GM12892 (cell line): Measurements from ENCODE around the gene GALNT16.
"Not testable (repeated sequence)": the region's sequence is repeated elsewhere in the genome, so short reads cannot be mapped to it uniquely, and the experiment has no call there.

ENCODE experiments used
- DNase-seq: peaks from one replicate; pipeline ENCODE4 v3.0.0; 2011; ENCODE audit not compliant: insufficient read length
- FAIRE-seq: peaks from 2 replicates; lab custom pipeline; 2011; peaks lifted over from hg19 to GRCh38; lab: Jason Lieb, UNC
- POLR2A ChIP-seq: IDR thresholded peaks from 2 replicates; pipeline ENCODE4 v1.6.1; 2011; ENCODE audit warnings: low read depth, low read length, control low read depth
- POLR2AphosphoS5 ChIP-seq: IDR thresholded peaks from 2 replicates; pipeline ENCODE4 v1.6.1; 2011; ENCODE audit warnings: low read depth, low read length, control low read depth
- TAF1 ChIP-seq: IDR thresholded peaks from 2 replicates; pipeline ENCODE4 v1.6.1; 2011; ENCODE audit warnings: low read depth, mild to moderate bottlenecking, control low read depth, low read length, borderline replicate concordance

GALNT16 gene

GRCh38 chr14:69275331-69275730 lies 15.4 kb downstream of the GALNT16 start:
- TF ChIP-seq POLR2A (no peak), TAF1 (no peak), POLR2AphosphoS5 (no peak)
- DNase-seq (no peak), FAIRE-seq (no peak)

GRCh38 chr14:69277356-69277755 lies 17.4 kb downstream of the GALNT16 start:
- FAIRE-seq, DNase-seq: not testable (repeated sequence)

- FAIRE-seq: peak; percentile 24
- TF ChIP-seq POLR2AphosphoS5 (no peak), POLR2A (no peak), TAF1 (no peak)
- no peak for DNase-seq
Observed at GRCh38 chr14:69280746-69281291, 20.9 kb downstream of the GALNT16 start.

- DNase-seq: no peak
- FAIRE-seq: peak; percentile 92
- TF ChIP-seq POLR2AphosphoS5 (no peak), TAF1 (no peak), POLR2A (no peak)
Observed at GRCh38 chr14:69281450-69282169, 21.7 kb downstream of the GALNT16 start.

- no peak for FAIRE-seq
- no peak for TF ChIP-seq TAF1
Observed at GRCh38 chr14:69282448-69282847, 22.5 kb downstream of the GALNT16 start.

GRCh38 chr14:69284170-69284569 lies 24.2 kb downstream of the GALNT16 start:
- FAIRE-seq (no peak), DNase-seq (no peak)
- TF ChIP-seq TAF1: no peak
- TF ChIP-seq POLR2A: no peak
- TF ChIP-seq POLR2AphosphoS5: no peak

More at GRCh38 chr14:69282448-69282847, 22.5 kb downstream of the GALNT16 start:
- no peak for DNase-seq

- DNase-seq (no peak), FAIRE-seq (no peak)
- TF ChIP-seq TAF1 (no peak), POLR2AphosphoS5 (no peak), POLR2A (no peak)
Observed at GRCh38 chr14:69285661-69286255, 25.8 kb downstream of the GALNT16 start.

GRCh38 chr14:69287098-69288010 lies 27.4 kb downstream of the GALNT16 start:
- FAIRE-seq (no peak), DNase-seq (no peak)
- no peak for TF ChIP-seq POLR2A
- no peak for TF ChIP-seq POLR2AphosphoS5
- TF ChIP-seq TAF1: no peak

GRCh38 chr14:69288011-69288771 lies 28.2 kb downstream of the GALNT16 start:
- no peak for FAIRE-seq
- TF ChIP-seq POLR2AphosphoS5 (no peak), TAF1 (no peak), POLR2A (no peak)
- no peak for DNase-seq

- TF ChIP-seq POLR2A (no peak), POLR2AphosphoS5 (no peak), TAF1 (no peak)
- FAIRE-seq (no peak), DNase-seq (no peak)
Observed at GRCh38 chr14:69288956-69289705, 29.2 kb downstream of the GALNT16 start.

GRCh38 chr14:69289811-69290520 lies 30.0 kb downstream of the GALNT16 start:
- DNase-seq: no peak
- TF ChIP-seq POLR2AphosphoS5: no peak
- no peak for FAIRE-seq

- not testable (repeated sequence) for FAIRE-seq, DNase-seq
Observed at GRCh38 chr14:69290881-69291280, 30.9 kb downstream of the GALNT16 start.
